CD4-positive, alpha-beta T cell treated with Interleukin-17A for 4 hours (primary cell): Measurements from ENCODE around the gene CDYL2.
"Not testable (repeated sequence)": the region's sequence is repeated elsewhere in the genome, so short reads cannot be mapped to it uniquely, and the experiment has no call there.

Experiments used
- DNase-seq: peaks from one replicate; pipeline ENCODE4 v3.0.0-alpha.2; 2020; ENCODE audit warnings: mixed read lengths

Gene CDYL2

GRCh38 chr16:80743772-80744171 lies 60.6 kb downstream of the CDYL2 start:
- DNase-seq, result no peak

- no peak for DNase-seq
Measured at GRCh38 chr16:80743273-80743672, 61.1 kb downstream of the CDYL2 start.

GRCh38 chr16:80742331-80742730 lies 62.1 kb downstream of the CDYL2 start:
- DNase-seq, result no peak

- DNase-seq, result no peak
Measured at GRCh38 chr16:80741724-80742123, 62.7 kb downstream of the CDYL2 start.

GRCh38 chr16:80739523-80739922 lies 64.9 kb downstream of the CDYL2 start:
- DNase-seq, result no peak

GRCh38 chr16:80738521-80738920 lies 65.9 kb downstream of the CDYL2 start:
- DNase-seq, result no peak

GRCh38 chr16:80735846-80736245 lies 68.6 kb downstream of the CDYL2 start:
- DNase-seq, result no peak

- DNase-seq, result no peak
Measured at GRCh38 chr16:80733407-80733806, 71.0 kb downstream of the CDYL2 start.

GRCh38 chr16:80731915-80732314 lies 72.5 kb downstream of the CDYL2 start:
- DNase-seq, result no peak

GRCh38 chr16:80727066-80727763 lies 77.2 kb downstream of the CDYL2 start:
- DNase-seq, result not testable (repeated sequence)

GRCh38 chr16:80725566-80726162 lies 78.7 kb downstream of the CDYL2 start:
- DNase-seq, result no peak

GRCh38 chr16:80723981-80724380 lies 80.4 kb downstream of the CDYL2 start:
- DNase-seq, result no peak

GRCh38 chr16:80723091-80723490 lies 81.3 kb downstream of the CDYL2 start:
- DNase-seq, result no peak

GRCh38 chr16:80720804-80721371 lies 83.5 kb downstream of the CDYL2 start:
- DNase-seq, result no peak

GRCh38 chr16:80719573-80719972 lies 84.8 kb downstream of the CDYL2 start:
- DNase-seq, result peak; percentile 41

- no peak for DNase-seq
Measured at GRCh38 chr16:80718480-80719220, 85.7 kb downstream of the CDYL2 start.

- DNase-seq, result no peak
Measured at GRCh38 chr16:80717611-80718010, 86.8 kb downstream of the CDYL2 start.

GRCh38 chr16:80716564-80717139 lies 87.7 kb downstream of the CDYL2 start:
- DNase-seq, result no peak

- DNase-seq, result no peak
Measured at GRCh38 chr16:80711406-80711805, 93.0 kb downstream of the CDYL2 start.

GRCh38 chr16:80710918-80711317 lies 93.5 kb downstream of the CDYL2 start:
- DNase-seq, result no peak

GRCh38 chr16:80708823-80709222 lies 95.6 kb downstream of the CDYL2 start:
- no peak for DNase-seq

GRCh38 chr16:80707686-80708085 lies 96.7 kb downstream of the CDYL2 start:
- DNase-seq, result no peak

- no peak for DNase-seq
Measured at GRCh38 chr16:80705596-80705995, 98.8 kb downstream of the CDYL2 start.
